C4-2B (cell line): ENCODE results near the gene HAGH.

Source experiments
- H3K27ac ChIP-seq: fragments of 450-650 bp; 2 replicates; pipeline ENCODE4 v1.5.1; 2017
- CTCF ChIP-seq: fragments of 450-650 bp; conservative IDR thresholded peaks from 2 replicates; pipeline ENCODE4 v1.5.1; 2017; ENCODE audit warnings: mild to moderate bottlenecking
- ZFX ChIP-seq: fragments of 450-650 bp; IDR thresholded peaks from 2 replicates; pipeline ENCODE4 v1.6.1; 2017

Gene HAGH

DNA sequence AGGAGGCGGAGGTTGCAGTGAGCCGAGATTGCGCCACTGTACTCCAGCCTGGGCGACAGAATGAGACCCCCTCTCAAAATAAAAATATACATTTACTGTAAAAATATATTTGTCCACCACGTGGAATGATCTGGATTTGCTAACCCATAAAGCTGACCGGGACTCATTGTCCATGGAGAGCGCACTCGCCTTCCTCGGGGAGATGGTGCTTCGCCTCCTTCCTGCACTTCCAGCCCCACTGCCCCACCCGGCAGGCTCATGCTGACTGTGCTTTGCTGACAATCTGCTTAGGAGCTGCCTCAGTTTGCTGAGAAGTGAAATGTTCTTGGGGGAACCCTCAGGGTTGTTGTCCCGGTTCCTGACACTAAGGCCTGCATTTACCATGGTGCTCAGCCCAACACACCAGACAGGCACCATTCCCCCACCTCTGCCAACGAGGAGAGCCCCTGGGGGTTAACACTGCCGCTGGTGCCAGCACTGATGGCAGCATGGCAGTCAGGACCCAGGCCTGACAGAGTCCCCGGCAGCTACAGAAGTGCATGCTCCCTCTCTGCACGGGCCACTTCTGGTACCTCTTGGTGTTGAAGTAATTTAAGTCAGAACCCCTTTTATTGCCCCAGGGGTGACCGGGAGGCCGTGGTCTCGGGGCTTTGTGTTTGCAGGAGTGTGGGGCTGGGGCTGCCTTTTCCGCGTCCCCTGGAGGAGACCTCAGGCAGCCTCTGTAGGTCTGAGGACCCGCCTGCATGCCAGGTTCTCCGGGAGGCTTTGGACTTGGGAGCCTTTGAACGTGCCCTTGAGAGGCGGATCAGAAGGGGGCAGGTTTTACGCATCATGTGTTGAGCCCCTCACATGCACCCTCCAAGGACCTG, 41.4 kb downstream of the HAGH start:
- H3K27ac ChIP-seq = no peak overlapping the region
- TF ChIP-seq ZFX = no peak
- no peak for TF ChIP-seq CTCF

- peak within 1 kb of the TSS; percentile 81 for H3K27ac ChIP-seq
- TF ChIP-seq ZFX (peak; percentile 55; the same call in 1 of the 2 replicates), CTCF (no peak)
These were observed 44.0 kb downstream of the HAGH start, which contains the start of the genes NUBP2 and SPSB3 for GRCh38 chr16:1782408-1783264. NUBP2 (plus strand) TSS chr16:1782960; CDS start chr16:1783021, 61 bp downstream. SPSB3 (minus strand) TSS chr16:1782571; CDS start chr16:1781483, 1,088 bp downstream.

DNA sequence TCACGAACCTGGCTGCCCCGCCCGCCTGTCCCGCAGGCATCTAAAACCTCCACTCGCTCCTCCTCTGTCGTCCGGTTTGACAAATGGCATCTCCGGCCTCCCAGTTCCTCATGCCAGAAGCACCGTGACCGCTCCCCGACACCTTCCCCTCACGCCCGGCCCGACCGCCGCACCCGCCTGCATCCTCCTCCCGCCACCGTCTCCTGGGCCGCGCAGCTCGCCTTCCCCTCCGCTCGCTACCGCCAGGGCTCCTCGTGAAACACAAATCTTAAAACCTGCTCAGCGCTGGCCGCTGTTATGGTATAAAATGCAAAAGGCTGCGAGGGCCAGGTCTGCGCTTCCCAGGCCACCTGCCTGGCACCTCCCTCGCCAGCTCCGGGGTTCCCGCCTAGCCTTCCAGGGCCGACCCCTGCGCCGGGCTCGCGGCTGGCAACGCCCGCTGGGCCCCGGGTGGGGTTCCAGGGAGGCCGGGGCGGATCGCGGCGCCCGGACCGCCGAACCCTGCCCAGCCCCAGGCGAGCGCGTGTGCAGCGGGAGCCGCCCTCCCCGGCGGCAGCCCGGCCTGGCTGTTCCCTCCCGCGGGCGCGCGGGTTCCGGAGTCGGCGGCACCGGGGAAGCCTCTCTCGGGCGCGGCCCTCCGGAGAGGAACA, 44.7 kb downstream of the HAGH start:
- TF ChIP-seq ZFX (peak; percentile 35; the same call in 1 of the 2 replicates), CTCF (no peak; the same call in 1 of the 2 replicates)
- peak overlapping the region; percentile 81 for H3K27ac ChIP-seq

DNA sequence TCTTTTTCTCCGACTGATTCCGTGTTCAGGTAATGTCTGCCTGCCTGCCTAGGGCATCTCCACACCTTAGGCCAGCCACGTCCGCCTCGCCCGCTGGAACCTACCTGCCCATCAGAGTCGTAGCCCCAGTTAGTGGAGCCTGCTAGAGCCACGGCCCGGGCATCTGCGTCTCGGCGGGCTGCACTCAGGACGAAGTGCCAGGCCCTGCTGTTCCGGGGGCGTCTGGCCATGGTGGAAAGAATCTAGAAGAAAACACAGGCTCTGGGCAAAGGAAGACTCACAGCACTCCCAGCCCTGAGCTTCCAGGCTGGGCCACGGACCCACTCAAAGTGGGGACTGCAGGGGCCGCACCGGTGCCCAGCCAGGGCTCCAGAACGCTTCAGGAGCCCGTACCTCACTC, 45.4 kb downstream of the HAGH start:
- TF ChIP-seq CTCF = no peak
- no peak for TF ChIP-seq ZFX
- peak overlapping the region; percentile 81 for H3K27ac ChIP-seq

DNA sequence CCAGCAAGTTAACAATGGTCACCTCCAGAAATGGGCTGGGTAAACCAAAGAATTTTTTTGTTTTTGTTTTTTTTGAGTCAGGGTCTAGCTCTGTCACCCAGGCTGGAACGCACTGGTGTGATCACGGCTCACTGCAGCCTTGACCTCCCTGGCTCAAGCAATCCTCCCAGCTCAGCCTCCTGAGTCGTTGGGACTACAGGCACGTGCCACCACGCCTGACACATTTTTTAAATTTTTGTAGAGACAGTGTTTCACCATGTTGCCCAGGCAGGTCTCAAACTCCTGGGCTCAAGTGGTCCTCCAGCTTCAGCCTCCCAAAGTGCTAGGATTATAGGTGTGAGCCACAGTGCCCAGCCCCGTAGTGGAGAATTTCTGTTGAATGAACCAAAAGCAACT, 46.0 kb downstream of the HAGH start:
- peak overlapping the region; percentile 81; the same call in 1 of the 2 replicates for H3K27ac ChIP-seq
- TF ChIP-seq ZFX (no peak), CTCF (no peak)

- no peak overlapping the region for H3K27ac ChIP-seq
- no peak for TF ChIP-seq ZFX
- no peak for TF ChIP-seq CTCF
These were observed 46.6 kb downstream of the HAGH start for GRCh38 chr16:1779741-1780676.
